Stimulated activated naive B cell treated with anti-CD40 and anti-IgM and Interleukin-4, amounts not matched to agents 10 μg/mL and 1 μg/mL and 100 μg/mL, for 72 hours (primary cell): Measurements from ENCODE around the gene SRI.
A peak's percentile ranks its signal among the peaks of the same experiment; 100 is the strongest.

Experiments used
- ATAC-seq, 2 donors: fragments of 150-1000 bp; cut with Tn5 transposase; replicated peaks; 2 replicates each; pipeline ENCODE4 v1.10.0; 2021; ENCODE audit warnings: moderate library complexity in 1 of 2
- DNase-seq: peaks from one replicate; pipeline ENCODE4 v3.0.0; 2021
- H3K27ac Mint-ChIP-seq: one replicate; pipeline ENCODE4 v1.8.0; 2022; ENCODE audit warnings: mild to moderate bottlenecking, mixed read lengths
- H3K27me3 Mint-ChIP-seq, 2 donors: one replicate each; pipeline ENCODE4 v1.8.0; 2022; ENCODE audit warnings: mixed read lengths in 2 of 2
- H3K36me3 Mint-ChIP-seq, 2 donors: one replicate each; pipeline ENCODE4 v1.8.0; 2022; ENCODE audit warnings: mixed read lengths in 2 of 2, mild to moderate bottlenecking in 1 of 2
- H3K4me1 Mint-ChIP-seq, 2 donors: one replicate each; pipeline ENCODE4 v1.8.0; 2022; ENCODE audit warnings: mixed read lengths in 2 of 2, mild to moderate bottlenecking in 1 of 2
- H3K4me3 Mint-ChIP-seq, 2 donors: one replicate each; pipeline ENCODE4 v1.8.0; 2022; ENCODE audit warnings: mild to moderate bottlenecking in 2 of 2, mixed read lengths in 2 of 2, moderate library complexity in 1 of 2
- H3K9me3 Mint-ChIP-seq, 2 donors: one replicate each; pipeline ENCODE4 v1.8.0; 2022; ENCODE audit warnings: mixed read lengths in 2 of 2, mild to moderate bottlenecking in 1 of 2

The SRI gene

DNA sequence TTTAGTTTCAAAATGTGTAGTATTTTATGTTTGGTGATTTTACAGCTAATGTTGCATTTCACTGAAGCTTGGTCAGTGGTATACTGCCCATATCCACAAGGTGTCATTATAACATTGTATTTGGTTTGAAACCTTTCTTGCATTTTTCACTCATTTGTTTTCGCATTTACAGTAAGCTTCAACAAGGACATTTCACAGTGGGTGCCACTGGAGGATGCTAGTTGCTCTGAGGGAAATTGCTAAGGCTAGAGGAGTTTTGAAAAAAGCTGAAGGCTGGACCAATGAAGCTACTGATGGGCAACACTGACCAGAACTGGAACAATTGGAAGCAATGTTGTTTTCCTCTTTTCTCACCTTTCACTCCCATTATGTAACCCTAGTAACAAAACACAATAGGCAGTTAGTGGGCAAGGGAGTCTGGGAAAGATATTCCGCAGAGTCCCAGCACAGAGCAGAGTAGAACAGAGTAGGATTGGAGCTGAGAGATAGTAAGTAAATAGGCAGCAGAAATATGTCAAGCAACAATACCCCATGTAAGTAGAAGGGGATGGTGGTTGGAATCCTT, 23.6 kb upstream of the SRI start:
- no peaks in the 10 kb centered on the region for H3K9me3 Mint-ChIP-seq
- ATAC-seq, result peak; percentile 63 to 71
- H3K27ac Mint-ChIP-seq, result no peak overlapping the region
- DNase-seq, result no peak
- no peaks in the 10 kb centered on the region for H3K36me3 Mint-ChIP-seq
- peaks cover 8 to 16% of the 10 kb centered on the region in 2 donors for H3K27me3 Mint-ChIP-seq
- no peak overlapping the region for H3K4me3 Mint-ChIP-seq
- H3K4me1 Mint-ChIP-seq, result peaks cover 0 to 2% of the 10 kb centered on the region in 2 donors

DNA sequence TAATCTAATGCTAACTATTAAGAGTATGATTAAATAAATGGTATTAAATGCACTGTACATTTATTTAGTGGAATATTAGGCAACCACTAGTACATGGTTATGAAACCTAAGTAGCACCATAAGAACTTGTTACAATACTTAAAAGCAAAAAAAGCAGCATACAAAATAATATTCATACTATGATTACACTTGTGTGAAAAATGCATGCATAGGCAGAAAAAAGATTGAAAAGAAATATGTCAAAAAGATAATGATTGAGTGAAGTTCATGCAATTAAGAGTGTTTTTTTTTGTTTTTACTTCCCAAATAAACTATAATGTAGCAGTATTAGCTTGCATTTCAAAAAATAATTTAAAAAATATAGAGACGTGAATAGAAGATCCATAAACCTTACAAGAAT, 20.0 kb upstream of the SRI start:
- Mint-ChIP-seq H3K9me3 (no peaks in the 10 kb centered on the region), H3K4me1 (peaks cover 0 to 2% of the 10 kb centered on the region in 2 donors), H3K4me3 (no peak overlapping the region), H3K27ac (no peak overlapping the region), H3K36me3 (no peaks in the 10 kb centered on the region), H3K27me3 (peaks cover 0 to 13% of the 10 kb centered on the region in 2 donors)
- DNase-seq (no peak), ATAC-seq (no peak)

DNA sequence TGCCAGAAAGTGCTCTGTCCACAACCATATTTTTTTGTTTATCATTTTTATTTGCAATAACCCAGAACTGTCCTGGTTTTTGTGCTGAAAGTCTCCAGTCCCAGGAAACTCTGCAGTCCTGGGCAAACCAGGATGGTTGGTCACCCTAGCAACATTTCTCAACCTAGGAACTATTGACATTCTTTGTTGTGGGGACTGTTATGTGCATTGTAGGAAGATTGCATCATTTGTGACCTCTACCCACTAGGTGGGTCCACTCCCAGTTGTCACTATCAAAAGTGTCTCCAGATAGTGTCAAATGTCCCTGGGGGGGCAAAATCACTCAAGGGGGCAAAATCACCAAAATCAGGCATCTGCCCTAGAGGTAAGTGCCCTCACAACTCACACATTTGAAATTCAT, 14.0 kb upstream of the SRI start:
- no peaks in the 10 kb centered on the region for H3K4me1 Mint-ChIP-seq
- H3K36me3 Mint-ChIP-seq, result no peaks in the 10 kb centered on the region
- ATAC-seq (no peak), DNase-seq (no peak)
- H3K4me3 Mint-ChIP-seq, result no peak overlapping the region
- no peak overlapping the region for H3K27ac Mint-ChIP-seq
- peaks cover 0 to 3% of the 10 kb centered on the region in 2 donors for H3K9me3 Mint-ChIP-seq
- peaks cover 16 to 17% of the 10 kb centered on the region in 2 donors for H3K27me3 Mint-ChIP-seq

DNA sequence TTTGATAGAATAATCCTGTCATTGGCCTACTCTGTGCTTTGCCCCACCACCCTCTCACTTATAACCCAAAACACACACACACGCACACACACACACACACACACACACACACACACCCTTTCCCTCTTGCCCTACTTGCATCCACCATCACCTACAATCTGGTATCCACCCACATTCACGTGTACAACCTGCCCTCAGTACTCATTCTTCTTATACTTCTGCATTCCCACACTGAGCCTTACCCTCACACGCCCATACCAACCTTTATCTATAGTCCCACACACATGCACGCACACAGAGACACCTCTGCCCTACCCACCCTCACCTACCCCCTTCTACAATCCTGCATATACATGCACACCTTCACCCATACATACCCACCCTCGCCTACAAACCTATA, 10.8 kb upstream of the SRI start:
- no peak for ATAC-seq
- Mint-ChIP-seq H3K4me3 (no peak overlapping the region), H3K4me1 (no peaks in the 10 kb centered on the region), H3K9me3 (peaks cover 0 to 6% of the 10 kb centered on the region in 2 donors), H3K27me3 (peaks cover 16% of the 10 kb centered on the region in 2 donors), H3K27ac (no peak overlapping the region), H3K36me3 (no peaks in the 10 kb centered on the region)
- DNase-seq, result no peak

DNA sequence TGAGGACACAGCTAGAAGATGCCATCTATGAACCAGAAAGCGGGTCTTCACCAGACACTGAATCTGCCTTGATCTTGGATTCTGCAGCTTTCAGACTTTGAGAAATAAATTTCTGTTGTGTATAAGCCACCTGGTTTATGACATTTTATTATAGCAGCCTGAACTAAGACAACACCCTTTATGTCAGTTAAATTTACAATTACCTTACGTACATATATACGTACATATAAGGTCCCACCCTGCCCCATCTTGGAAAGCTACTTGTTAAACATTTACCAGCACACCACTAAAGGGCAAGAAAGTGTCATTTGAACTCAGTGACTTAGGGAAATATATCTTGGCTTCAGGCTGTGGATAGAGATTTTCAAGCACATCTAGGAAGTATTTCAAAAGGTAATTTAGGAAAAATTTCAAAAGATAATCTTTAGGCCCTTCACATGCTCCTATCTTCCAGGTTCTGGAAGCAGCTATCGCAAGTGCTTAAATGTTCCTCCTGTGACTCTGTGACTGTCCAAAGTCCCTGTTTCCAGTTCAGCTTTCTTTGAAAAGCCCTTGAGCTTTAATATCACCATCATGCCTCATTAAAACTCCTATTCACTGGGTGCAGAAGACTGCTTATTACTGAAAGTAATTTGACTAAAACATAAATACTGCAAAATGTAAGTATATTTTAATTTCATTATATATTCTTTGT, 9.6 kb upstream of the SRI start:
- ATAC-seq, result no peak
- Mint-ChIP-seq H3K4me1 (no peaks in the 10 kb centered on the region), H3K27me3 (peaks cover 8 to 15% of the 10 kb centered on the region in 2 donors), H3K36me3 (no peaks in the 10 kb centered on the region), H3K9me3 (peaks cover 0 to 6% of the 10 kb centered on the region in 2 donors), H3K27ac (no peak overlapping the region), H3K4me3 (no peak overlapping the region)
- DNase-seq, result no peak

DNA sequence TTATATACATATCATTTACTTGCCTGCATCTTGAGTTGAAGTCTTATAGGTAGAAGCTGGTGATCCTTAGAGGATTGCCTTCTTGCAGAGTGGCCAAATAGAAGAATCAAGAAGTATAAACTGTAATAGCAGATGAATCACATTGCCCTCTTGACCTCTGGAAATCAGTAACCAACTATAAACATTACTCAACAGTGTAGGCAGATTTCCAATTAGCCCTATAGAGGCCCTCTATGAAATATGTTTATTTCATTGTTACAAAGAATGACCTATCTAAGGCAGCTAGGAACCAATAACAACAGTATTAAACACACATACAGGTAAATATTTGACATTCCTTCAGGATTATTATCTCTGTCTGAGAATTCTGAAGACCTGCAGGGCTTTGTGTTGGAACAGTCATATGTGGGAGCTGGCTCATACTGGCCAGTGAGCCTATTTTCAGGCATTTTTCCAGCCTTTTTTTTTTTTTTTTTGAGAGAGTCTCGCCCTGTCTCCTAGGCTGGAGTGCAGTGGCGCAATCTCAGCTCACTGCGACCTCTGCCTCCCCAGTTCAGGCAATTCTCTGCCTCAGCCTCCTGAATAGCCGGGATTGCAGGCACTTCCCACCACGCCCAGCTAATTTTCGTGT, 7.2 kb upstream of the SRI start:
- Mint-ChIP-seq H3K27ac (no peak overlapping the region), H3K4me3 (no peak overlapping the region), H3K4me1 (no peaks in the 10 kb centered on the region), H3K27me3 (peaks cover 8 to 11% of the 10 kb centered on the region in 2 donors), H3K9me3 (peaks cover 0 to 6% of the 10 kb centered on the region in 2 donors), H3K36me3 (no peaks in the 10 kb centered on the region)
- no peak for ATAC-seq
- no peak for DNase-seq

DNA sequence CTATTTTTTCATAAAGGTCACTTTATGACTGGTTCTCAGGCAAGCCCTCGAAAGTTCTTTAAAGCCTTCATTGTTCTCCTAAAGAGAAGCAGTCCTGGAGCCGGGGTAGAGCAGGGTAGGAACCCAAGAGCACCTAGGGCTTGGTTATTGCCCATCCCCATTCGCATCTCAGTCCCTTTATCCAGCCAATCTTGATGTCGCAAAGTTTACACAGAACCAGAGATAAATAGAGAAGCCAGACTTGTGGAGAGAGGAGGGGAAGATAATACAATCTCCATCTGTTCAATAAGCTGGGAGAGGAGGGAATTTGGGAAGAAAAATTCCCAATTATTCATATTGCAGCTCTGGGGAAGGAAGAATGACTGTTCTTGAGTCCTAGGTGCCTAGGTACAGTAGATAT, 6.4 kb upstream of the SRI start:
- Mint-ChIP-seq H3K4me3 (no peak overlapping the region), H3K4me1 (peaks cover 2% of the 10 kb centered on the region in 2 donors), H3K27me3 (peaks cover 7 to 10% of the 10 kb centered on the region in 2 donors), H3K9me3 (peaks cover 0 to 6% of the 10 kb centered on the region in 2 donors), H3K36me3 (no peaks in the 10 kb centered on the region), H3K27ac (no peak overlapping the region)
- DNase-seq (no peak), ATAC-seq (no peak)

DNA sequence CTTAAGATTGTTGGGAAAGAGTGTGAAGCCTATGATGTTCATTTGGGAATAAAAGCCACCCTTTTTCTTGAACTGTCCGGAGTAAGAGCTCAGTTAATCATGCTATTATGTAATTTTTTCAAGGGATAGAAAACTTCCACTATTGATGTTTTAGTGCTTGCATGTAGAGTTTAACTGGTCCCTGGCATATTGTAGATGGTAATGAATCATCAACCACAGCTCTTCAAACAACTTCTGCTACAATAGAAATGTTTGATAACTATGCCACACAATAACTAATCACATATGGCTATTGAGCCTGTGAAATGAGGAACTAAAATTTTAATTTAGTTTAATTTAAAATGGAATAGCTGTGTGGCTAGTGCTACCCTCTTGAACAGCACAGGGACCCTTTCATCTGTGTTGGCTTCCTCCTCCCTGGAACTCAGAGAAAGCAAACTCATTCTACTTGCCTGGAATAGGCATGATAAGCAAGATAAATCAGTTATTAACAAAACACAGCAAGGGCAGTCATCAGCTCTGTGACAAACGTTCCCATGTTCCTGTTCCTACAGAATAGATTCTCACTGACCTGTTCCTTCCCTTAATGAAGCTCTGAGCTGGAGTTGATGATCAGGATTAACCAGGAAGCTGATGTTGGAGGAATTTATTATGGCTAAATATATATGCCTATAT, 4.9 kb upstream of the SRI start:
- peak overlapping the region; percentile 25 for H3K27ac Mint-ChIP-seq
- ATAC-seq, result no peak
- peaks cover 0 to 6% of the 10 kb centered on the region in 2 donors for H3K9me3 Mint-ChIP-seq
- H3K27me3 Mint-ChIP-seq, result peaks cover 0 to 13% of the 10 kb centered on the region in 2 donors
- no peak for DNase-seq
- no peaks in the 10 kb centered on the region for H3K36me3 Mint-ChIP-seq
- no peak overlapping the region for H3K4me3 Mint-ChIP-seq
- peaks cover 3 to 13% of the 10 kb centered on the region in 2 donors for H3K4me1 Mint-ChIP-seq

DNA sequence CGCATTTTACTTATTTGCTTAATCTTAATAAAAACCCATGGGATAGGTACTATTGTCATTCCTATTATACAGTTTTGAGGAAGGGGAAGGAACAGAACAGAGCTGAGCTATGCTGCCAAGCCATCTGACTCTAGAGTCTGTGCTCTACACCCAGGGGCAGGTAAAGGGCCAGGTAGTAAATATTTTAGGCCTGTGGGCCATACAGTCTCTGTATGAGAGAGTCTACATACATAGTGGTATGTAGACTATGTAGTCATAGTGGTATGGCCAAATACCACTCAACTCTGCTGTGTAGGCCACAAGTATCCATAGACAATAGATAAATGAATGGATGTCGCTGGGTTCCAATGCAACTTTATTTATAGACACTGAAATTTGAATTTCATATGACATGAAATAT, 3.4 kb upstream of the SRI start:
- no peak overlapping the region for H3K4me3 Mint-ChIP-seq
- peaks cover 3 to 17% of the 10 kb centered on the region in 2 donors for H3K4me1 Mint-ChIP-seq
- no peak overlapping the region for H3K27ac Mint-ChIP-seq
- DNase-seq, result no peak
- no peaks in the 10 kb centered on the region for H3K9me3 Mint-ChIP-seq
- peaks cover 3 to 7% of the 10 kb centered on the region in 2 donors for H3K36me3 Mint-ChIP-seq
- no peak for ATAC-seq
- peaks cover 0 to 4% of the 10 kb centered on the region in 2 donors for H3K27me3 Mint-ChIP-seq

DNA sequence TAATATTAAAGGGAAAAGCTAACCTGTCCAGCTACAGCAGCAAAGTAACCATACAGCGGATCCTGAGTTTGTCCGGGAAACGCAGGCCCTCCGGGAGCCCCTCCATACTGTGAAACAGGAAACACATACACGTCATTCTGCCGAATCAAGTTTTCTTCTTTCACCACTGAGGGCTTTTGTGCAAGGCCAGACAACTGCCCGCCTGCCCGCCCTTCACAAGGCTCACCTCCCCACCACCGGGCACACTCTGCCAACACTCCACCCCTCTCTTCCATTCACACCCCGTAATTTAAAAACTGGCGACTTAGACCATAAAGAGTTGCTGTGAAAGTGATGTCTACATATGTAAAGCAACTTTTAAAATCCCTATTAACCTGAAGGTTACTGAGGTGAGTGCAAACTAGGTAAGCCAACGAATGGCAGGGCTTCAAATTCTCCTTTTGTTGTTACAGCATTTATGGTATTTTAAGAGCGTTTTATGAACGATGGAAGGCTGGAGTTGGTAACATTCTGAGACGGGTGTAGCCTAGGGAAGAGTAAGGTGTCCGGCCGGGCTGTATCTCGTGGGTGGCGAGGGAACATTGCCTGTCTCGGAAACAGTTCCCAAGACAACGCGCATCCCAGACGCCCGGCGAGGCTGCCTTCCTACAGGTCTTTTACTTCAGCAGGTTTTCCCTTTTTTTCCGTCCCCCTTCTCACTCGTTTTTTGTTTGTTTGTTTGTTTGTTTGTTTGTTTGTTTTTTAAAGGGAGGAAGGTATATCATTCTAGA, 817 bp downstream of the SRI start:
- peaks cover 11 to 27% of the 10 kb centered on the region in 2 donors for H3K36me3 Mint-ChIP-seq
- peak; percentile 65 for DNase-seq
- H3K4me1 Mint-ChIP-seq, result peaks cover 10 to 30% of the 10 kb centered on the region in 2 donors
- peaks cover 0 to 4% of the 10 kb centered on the region in 2 donors for H3K27me3 Mint-ChIP-seq
- H3K4me3 Mint-ChIP-seq, result peak overlapping the region; percentile 91 to 92
- peak; percentile 41 to 43 for ATAC-seq
- H3K9me3 Mint-ChIP-seq, result no peaks in the 10 kb centered on the region
- peak overlapping the region; percentile 99 for H3K27ac Mint-ChIP-seq

DNA sequence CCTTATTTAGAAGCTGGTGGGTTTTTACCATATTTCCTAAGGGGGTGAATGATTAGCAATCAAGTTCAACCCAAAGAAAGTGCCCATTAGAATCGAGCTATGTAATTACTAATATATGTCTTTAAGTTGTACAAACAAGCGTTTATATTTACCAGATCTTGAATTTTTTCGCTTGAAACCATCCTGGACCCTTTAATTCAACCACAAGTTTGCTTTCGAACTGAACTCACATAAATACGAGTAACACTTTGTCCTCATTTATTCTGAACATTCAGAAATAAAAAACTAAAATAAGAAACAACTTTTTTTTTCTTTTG, 1.5 kb downstream of the SRI start:
- no peaks in the 10 kb centered on the region for H3K9me3 Mint-ChIP-seq
- H3K4me3 Mint-ChIP-seq, result peak overlapping the region; percentile 91 to 92
- ATAC-seq (no peak), DNase-seq (no peak)
- peaks cover 13 to 36% of the 10 kb centered on the region in 2 donors for H3K4me1 Mint-ChIP-seq
- H3K27me3 Mint-ChIP-seq, result peaks cover 0 to 4% of the 10 kb centered on the region in 2 donors
- peaks cover 18 to 34% of the 10 kb centered on the region in 2 donors for H3K36me3 Mint-ChIP-seq
- H3K27ac Mint-ChIP-seq, result peak overlapping the region; percentile 99

DNA sequence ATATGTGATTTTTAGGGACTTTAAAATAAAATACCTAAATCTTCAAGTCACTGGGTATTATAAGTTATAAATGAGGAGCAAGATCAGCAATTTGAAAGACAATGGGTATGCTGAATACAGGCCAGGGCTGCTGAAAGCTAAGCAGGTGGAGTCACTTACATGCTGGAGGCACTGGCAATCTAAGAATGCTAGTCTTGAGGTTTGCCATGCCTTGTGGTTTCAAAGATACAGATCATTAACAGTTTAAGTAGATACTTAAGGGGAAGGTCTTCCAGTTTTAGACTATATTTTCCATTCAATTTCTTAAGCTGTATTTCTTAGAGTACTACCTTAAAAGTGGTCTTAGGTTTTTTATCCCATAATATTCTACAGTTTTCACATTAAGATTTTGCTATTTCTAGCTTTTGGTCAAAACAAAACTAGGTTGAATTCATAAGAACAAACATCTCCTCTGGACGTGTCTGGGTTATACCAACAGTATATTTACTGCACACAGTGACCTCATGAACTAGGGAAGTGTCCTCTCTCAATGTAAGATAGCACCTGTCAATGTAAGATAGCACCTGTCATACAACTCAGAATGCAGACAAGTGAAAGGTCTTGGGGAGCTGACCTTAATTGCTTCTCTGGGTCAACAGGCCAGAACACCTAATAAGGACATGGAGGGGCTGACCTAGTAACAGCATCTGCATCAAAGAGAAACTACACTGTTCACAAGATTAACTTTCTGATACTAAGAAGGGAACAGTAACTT, 2.0 kb downstream of the SRI start:
- peak; percentile 78 to 81 for ATAC-seq
- DNase-seq, result peak; percentile 69
- H3K27me3 Mint-ChIP-seq, result peaks cover 0 to 4% of the 10 kb centered on the region in 2 donors

DNA sequence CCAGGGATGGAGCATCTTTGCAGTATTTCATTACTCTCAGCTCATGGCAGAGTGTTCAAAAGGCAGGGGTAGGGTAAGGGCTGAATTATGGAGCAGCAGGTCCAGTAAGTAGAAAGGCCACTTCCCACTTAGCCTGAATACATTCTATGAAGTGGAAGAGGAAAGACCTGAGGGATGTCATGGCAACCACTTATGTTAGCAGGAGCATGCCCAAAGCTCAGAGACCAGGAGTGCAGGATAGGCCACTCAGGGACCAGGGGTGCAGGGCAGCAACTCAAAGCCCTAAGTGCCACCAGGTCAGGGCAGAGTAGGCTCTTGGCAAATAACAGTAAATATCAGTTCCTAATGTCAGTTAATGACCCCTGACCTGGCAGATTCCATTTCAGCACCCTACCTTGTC, 3.6 kb downstream of the SRI start:
- peaks cover 18 to 42% of the 10 kb centered on the region in 2 donors for H3K4me1 Mint-ChIP-seq
- ATAC-seq (no peak), DNase-seq (no peak)
- H3K27me3 Mint-ChIP-seq, result peaks cover 0 to 4% of the 10 kb centered on the region in 2 donors
- peak overlapping the region in 1 of 2 donors; percentile 14 for H3K4me3 Mint-ChIP-seq
- H3K27ac Mint-ChIP-seq, result no peak overlapping the region
- no peaks in the 10 kb centered on the region for H3K9me3 Mint-ChIP-seq
- H3K36me3 Mint-ChIP-seq, result peaks cover 24 to 40% of the 10 kb centered on the region in 2 donors

More for the DNA sequence above, 2.0 kb downstream of the SRI start:
- Mint-ChIP-seq H3K36me3 (peaks cover 23 to 39% of the 10 kb centered on the region in 2 donors), H3K4me1 (peaks cover 18 to 42% of the 10 kb centered on the region in 2 donors), H3K4me3 (peak overlapping the region; percentile 91 to 92), H3K27ac (peak overlapping the region; percentile 99), H3K9me3 (no peaks in the 10 kb centered on the region)
